ENCODE data around the gene MMP3.

The MMP3 gene

GRCh38 chr11:102883141-102883540, 39.7 kb upstream of the MMP3 start:
- H2AFZ ChIP-seq (ENCODE audit: low read length) = no peak overlapping the region
- no peaks in the 10 kb centered on the region for H3K79me2 ChIP-seq (ENCODE audit: insufficient read depth, low read length)
- no peak overlapping the region for H3K27ac ChIP-seq (ENCODE audit: low read depth, low read length, poor library complexity, severe bottlenecking)
- no peak overlapping the region for H3K9ac ChIP-seq (ENCODE audit: low read length)
- TF ChIP-seq EZH2 (IDR thresholded peaks at IDR 0.05; ENCODE audit: borderline replicate concordance, low read length) (no peak), CTCF (IDR thresholded peaks at IDR 0.05; ENCODE audit: low read length) (no peak)
- H3K4me1 ChIP-seq (ENCODE audit: insufficient read depth, low read length, severe bottlenecking) = no peaks in the 10 kb centered on the region
- no peaks in the 10 kb centered on the region for H3K9me2 ChIP-seq (ENCODE audit: low read depth, low read length)
- H3K27me3 ChIP-seq (ENCODE audit: insufficient read depth, low read length) = no peaks in the 10 kb centered on the region
- no peaks in the 10 kb centered on the region for H4K20me1 ChIP-seq (ENCODE audit: insufficient read depth, low read length)
- H3F3A ChIP-seq (ENCODE audit: insufficient read depth, low read length) = no peaks in the 10 kb centered on the region
- no peak overlapping the region for H3K4me3 ChIP-seq (ENCODE audit: low read depth, low read length, poor library complexity, severe bottlenecking)
- no peaks in the 10 kb centered on the region for H3K36me3 ChIP-seq (ENCODE audit: insufficient read depth, low read length)
- no peak overlapping the region for H3K4me2 ChIP-seq (ENCODE audit: low read length)
- H3K9me3 ChIP-seq (ENCODE audit: low read length) = no peaks in the 10 kb centered on the region

- Histone ChIP-seq H3K36me3 (ENCODE audit: insufficient read depth, low read length) (no peaks in the 10 kb centered on the region), H3K27me3 (ENCODE audit: insufficient read depth, low read length) (no peaks in the 10 kb centered on the region), H3K27ac (ENCODE audit: low read depth, low read length, poor library complexity, severe bottlenecking) (no peak overlapping the region), H3F3A (ENCODE audit: insufficient read depth, low read length) (no peaks in the 10 kb centered on the region), H3K9me3 (ENCODE audit: low read length) (no peaks in the 10 kb centered on the region), H3K9ac (ENCODE audit: low read length) (no peak overlapping the region), H3K4me3 (ENCODE audit: low read depth, low read length, poor library complexity, severe bottlenecking) (no peak overlapping the region), H4K20me1 (ENCODE audit: insufficient read depth, low read length) (no peaks in the 10 kb centered on the region), H3K79me2 (ENCODE audit: insufficient read depth, low read length) (no peaks in the 10 kb centered on the region), H3K4me1 (ENCODE audit: insufficient read depth, low read length, severe bottlenecking) (no peaks in the 10 kb centered on the region), H3K4me2 (ENCODE audit: low read length) (no peak overlapping the region), H2AFZ (ENCODE audit: low read length) (no peak overlapping the region), H3K9me2 (ENCODE audit: low read depth, low read length) (no peaks in the 10 kb centered on the region)
- TF ChIP-seq CTCF (IDR thresholded peaks at IDR 0.05; ENCODE audit: low read length) (no peak), EZH2 (IDR thresholded peaks at IDR 0.05; ENCODE audit: borderline replicate concordance, low read length) (no peak)
Observed at GRCh38 chr11:102882389-102883024, 39.1 kb upstream of the MMP3 start.

- Histone ChIP-seq H4K20me1 (ENCODE audit: insufficient read depth, low read length) (no peaks in the 10 kb centered on the region), H3K9me2 (ENCODE audit: low read depth, low read length) (no peaks in the 10 kb centered on the region), H2AFZ (ENCODE audit: low read length) (no peak overlapping the region), H3K36me3 (ENCODE audit: insufficient read depth, low read length) (no peaks in the 10 kb centered on the region), H3K27ac (ENCODE audit: low read depth, low read length, poor library complexity, severe bottlenecking) (no peak overlapping the region), H3K79me2 (ENCODE audit: insufficient read depth, low read length) (no peaks in the 10 kb centered on the region), H3K9me3 (ENCODE audit: low read length) (no peaks in the 10 kb centered on the region), H3K4me3 (ENCODE audit: low read depth, low read length, poor library complexity, severe bottlenecking) (no peak overlapping the region), H3K4me1 (ENCODE audit: insufficient read depth, low read length, severe bottlenecking) (no peaks in the 10 kb centered on the region), H3K4me2 (ENCODE audit: low read length) (no peak overlapping the region), H3F3A (ENCODE audit: insufficient read depth, low read length) (no peaks in the 10 kb centered on the region), H3K27me3 (ENCODE audit: insufficient read depth, low read length) (no peaks in the 10 kb centered on the region), H3K9ac (ENCODE audit: low read length) (no peak overlapping the region)
- no peak for TF ChIP-seq CTCF (IDR thresholded peaks at IDR 0.05; ENCODE audit: low read length)
- no peak for TF ChIP-seq EZH2 (IDR thresholded peaks at IDR 0.05; ENCODE audit: borderline replicate concordance, low read length)
Observed at GRCh38 chr11:102879801-102880200, 36.4 kb upstream of the MMP3 start.
